ENCODE data around the gene RAB27A. TPM values are rescaled to one million over a fixed set of nuclear protein-coding genes. Genes with fewer than 3 reads are reported as not detected.
"Not testable (repeated sequence)": the region's sequence is repeated elsewhere in the genome, so short reads cannot be mapped to it uniquely, and the experiment has no call there.

Gene RAB27A
- total and polyA plus RNA-seq, 9 of the 15 experiments (the other 6 are each of a cell fraction or from before 2014, with no cell fraction given): 31.5 to 171 (median 80.4) TPM

DNA sequence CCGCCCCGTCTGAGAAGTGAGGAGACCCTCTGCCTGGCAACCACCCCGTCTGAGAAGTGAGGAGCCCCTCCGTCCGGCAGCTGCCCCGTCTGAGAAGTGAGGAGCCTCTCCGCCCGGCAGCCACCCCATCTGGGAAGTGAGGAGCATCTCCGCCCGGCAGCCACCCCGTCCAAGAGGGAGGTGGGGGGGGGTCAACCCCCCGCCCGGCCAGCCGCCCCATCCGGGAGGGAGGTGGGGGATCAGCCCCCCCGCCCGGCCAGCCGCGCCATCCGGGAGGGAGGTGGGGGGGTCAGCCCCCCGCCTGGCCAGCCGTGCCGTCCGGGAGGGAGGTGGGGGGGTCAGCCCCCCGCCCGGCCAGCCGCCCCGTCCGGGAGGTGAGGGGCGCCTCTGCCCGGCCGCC is 13.2 kb upstream of the RAB27A start:
- CTCF ChIA-PET (ENCODE audit: low intra/inter-chr PET ratio); H3K9me3 ChIP-seq (replicated peaks; ENCODE audit: control insufficient read depth, insufficient read depth, low read depth, low read length); DNase-seq (ENCODE audit: extremely low read depth in 1 of 4, low spot score in 3 of 4); BruUV-seq (replicated peaks); H3K9me1 ChIP-seq (ENCODE audit: control insufficient read depth, insufficient read depth, low read length); H3K36me3 ChIP-seq (ENCODE audit: control insufficient read depth, insufficient read depth, low read length); POLR2A ChIA-PET; H3K27me3 ChIP-seq (ENCODE audit: control insufficient read depth in 2 of 2, insufficient read depth in 2 of 2, low read length in 2 of 2); H3K79me2 ChIP-seq (ENCODE audit: control insufficient read depth, insufficient read depth, low read length); H4K20me1 ChIP-seq (replicated peaks; ENCODE audit: control insufficient read depth, insufficient read depth, low read length); H2AFZ ChIP-seq (ENCODE audit: low read depth, low read length); H3K4me3 ChIP-seq; H3K4me1 ChIP-seq (replicated peaks in 1 of 2; ENCODE audit: control insufficient read depth in 2 of 2, insufficient read depth in 2 of 2, low read length in 2 of 2); H3K4me2 ChIP-seq (ENCODE audit: insufficient read depth, low read length); in situ Hi-C loops (cut with MboI); intact Hi-C loops (cut with micrococcal nuclease); H3K9ac ChIP-seq (ENCODE audit: insufficient read depth in 1 of 2, low read depth in 2 of 2, low read length in 2 of 2); ATAC-seq; FAIRE-seq; H3K27ac ChIP-seq (ENCODE audit: extremely low read depth, low read depth, low read length): not testable (repeated sequence)
- no CpG with 5 or more reads among the region's 32 CpGs for WGBS (ENCODE audit: insufficient coverage, low coverage, missing lambda C conversion rate)

DNA sequence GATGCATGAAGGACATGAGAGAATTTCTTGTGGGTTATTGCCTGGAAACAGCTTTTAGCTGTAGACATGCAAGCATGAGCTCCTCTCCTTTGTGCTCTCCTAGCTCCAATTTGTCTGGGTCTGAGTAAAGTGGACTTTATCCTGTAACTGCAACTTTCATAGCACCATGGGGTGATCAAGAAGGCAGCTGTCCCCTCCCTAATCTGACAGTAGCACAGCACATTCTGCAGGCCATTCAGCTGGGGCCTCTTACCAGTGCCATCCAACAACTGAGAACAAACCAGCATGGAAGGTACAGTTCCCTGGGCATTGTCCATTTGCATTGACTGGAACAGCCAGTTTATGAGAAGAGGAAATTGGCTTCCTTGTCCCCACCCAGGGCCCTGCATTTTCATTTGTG is 7.7 kb upstream of the RAB27A start:
- no peaks in the 10 kb centered on the region for H3K9me1 ChIP-seq (ENCODE audit: control insufficient read depth, insufficient read depth, low read length)
- no peaks in the 10 kb centered on the region for H3K79me2 ChIP-seq (ENCODE audit: control insufficient read depth, insufficient read depth, low read length)
- no peaks in the 10 kb centered on the region for H4K20me1 ChIP-seq (replicated peaks; ENCODE audit: control insufficient read depth, insufficient read depth, low read length)
- ChIA-PET CTCF (ENCODE audit: low intra/inter-chr PET ratio) (no interaction called here), POLR2A (interaction anchor here (1.1 kb wide), 1 partner anchor 22 kb away, joined by 4 read pairs; the partner anchor contains the start of genes PIGB and PIGBOS1)
- intact Hi-C loops (cut with micrococcal nuclease): loop anchor here (10.0 kb wide), 2 partner anchors 263 to 347 kb away; no protein-coding TSS in a partner anchor
- H3K4me3 ChIP-seq: no peak overlapping the region
- H3K27ac ChIP-seq (ENCODE audit: extremely low read depth, low read depth, low read length): no peak overlapping the region
- DNase-seq (ENCODE audit: extremely low read depth in 1 of 4, low spot score in 3 of 4): no peak
- FAIRE-seq: no peak
- no TSS peak for BruUV-seq (replicated peaks)
- H3K9me3 ChIP-seq (replicated peaks; ENCODE audit: control insufficient read depth, insufficient read depth, low read depth, low read length): no peaks in the 10 kb centered on the region
- in situ Hi-C loops (cut with MboI): no loop called here
- TF ChIP-seq, protein P1, sequence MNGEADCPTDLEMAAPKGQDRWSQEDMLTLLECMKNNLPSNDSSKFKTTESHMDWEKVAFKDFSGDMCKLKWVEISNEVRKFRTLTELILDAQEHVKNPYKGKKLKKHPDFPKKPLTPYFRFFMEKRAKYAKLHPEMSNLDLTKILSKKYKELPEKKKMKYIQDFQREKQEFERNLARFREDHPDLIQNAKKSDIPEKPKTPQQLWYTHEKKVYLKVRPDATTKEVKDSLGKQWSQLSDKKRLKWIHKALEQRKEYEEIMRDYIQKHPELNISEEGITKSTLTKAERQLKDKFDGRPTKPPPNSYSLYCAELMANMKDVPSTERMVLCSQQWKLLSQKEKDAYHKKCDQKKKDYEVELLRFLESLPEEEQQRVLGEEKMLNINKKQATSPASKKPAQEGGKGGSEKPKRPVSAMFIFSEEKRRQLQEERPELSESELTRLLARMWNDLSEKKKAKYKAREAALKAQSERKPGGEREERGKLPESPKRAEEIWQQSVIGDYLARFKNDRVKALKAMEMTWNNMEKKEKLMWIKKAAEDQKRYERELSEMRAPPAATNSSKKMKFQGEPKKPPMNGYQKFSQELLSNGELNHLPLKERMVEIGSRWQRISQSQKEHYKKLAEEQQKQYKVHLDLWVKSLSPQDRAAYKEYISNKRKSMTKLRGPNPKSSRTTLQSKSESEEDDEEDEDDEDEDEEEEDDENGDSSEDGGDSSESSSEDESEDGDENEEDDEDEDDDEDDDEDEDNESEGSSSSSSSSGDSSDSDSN (IDR thresholded peaks at IDR 0.05; ENCODE audit: borderline replicate concordance in 1 of 2, low read depth in 2 of 2, low read length in 2 of 2): no peak
- TF ChIP-seq POU5F1 (IDR thresholded peaks at IDR 0.05; ENCODE audit: borderline replicate concordance, low read depth, low read length, partially characterized antibody): no peak
- no peak for TF ChIP-seq GATAD2A (IDR thresholded peaks at IDR 0.05)
- TF ChIP-seq, protein P2, sequence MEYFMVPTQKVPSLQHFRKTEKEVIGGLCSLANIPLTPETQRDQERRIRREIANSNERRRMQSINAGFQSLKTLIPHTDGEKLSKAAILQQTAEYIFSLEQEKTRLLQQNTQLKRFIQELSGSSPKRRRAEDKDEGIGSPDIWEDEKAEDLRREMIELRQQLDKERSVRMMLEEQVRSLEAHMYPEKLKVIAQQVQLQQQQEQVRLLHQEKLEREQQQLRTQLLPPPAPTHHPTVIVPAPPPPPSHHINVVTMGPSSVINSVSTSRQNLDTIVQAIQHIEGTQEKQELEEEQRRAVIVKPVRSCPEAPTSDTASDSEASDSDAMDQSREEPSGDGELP (CRISPR knock-in tag; IDR thresholded peaks at IDR 0.05; ENCODE audit: borderline replicate concordance): no peak
- TF ChIP-seq NR3C1 (CRISPR knock-in tag; IDR thresholded peaks at IDR 0.05): no peak
- TF ChIP-seq ILK (tag; IDR thresholded peaks at IDR 0.05; ENCODE audit: borderline replicate concordance, low read depth): no peak
- H3K27me3 ChIP-seq (ENCODE audit: control insufficient read depth in 2 of 2, insufficient read depth in 2 of 2, low read length in 2 of 2): no peaks in the 10 kb centered on the region
- H3K4me2 ChIP-seq (ENCODE audit: insufficient read depth, low read length): peak overlapping the region; percentile 6; the same call in 1 of the 2 replicates
- peak overlapping the region in 1 of 2 experiments; percentile 36; a peak in 1 of 4 replicates for H3K9ac ChIP-seq (ENCODE audit: insufficient read depth in 1 of 2, low read depth in 2 of 2, low read length in 2 of 2)
- peak; percentile 68 for ATAC-seq
- H2AFZ ChIP-seq (ENCODE audit: low read depth, low read length): no peak overlapping the region
- H3K36me3 ChIP-seq (ENCODE audit: control insufficient read depth, insufficient read depth, low read length): no peaks in the 10 kb centered on the region; the same call in 2 of the 3 replicates
- peaks cover 2 to 8% of the 10 kb centered on the region in 2 experiments; a peak in 3 of 5 replicates for H3K4me1 ChIP-seq (replicated peaks in 1 of 2; ENCODE audit: control insufficient read depth in 2 of 2, insufficient read depth in 2 of 2, low read length in 2 of 2)
